GM20000 (cell line): ENCODE results near the gene CEP85.
"Not testable (repeated sequence)": the region's sequence is repeated elsewhere in the genome, so short reads cannot be mapped to it uniquely, and the experiment has no call there.

Experiments used
- DNase-seq: peaks from one replicate; pipeline ENCODE4 v3.0.0; 2012; ENCODE audit warnings: low spot score
- CTCF ChIP-seq: IDR thresholded peaks from 2 replicates; pipeline ENCODE4 v1.5.1; 2012; ENCODE audit warnings: mild to moderate bottlenecking, control low read depth; ENCODE audit errors: extremely low read depth, missing control alignments

Gene CEP85

GRCh38 chr1:26287811-26288210 lies 53.8 kb downstream of the CEP85 start:
- no peak for DNase-seq
- TF ChIP-seq CTCF, result no peak

- DNase-seq, result peak; percentile 55
- TF ChIP-seq CTCF, result no peak
Observed at GRCh38 chr1:26288311-26288941, 54.4 kb downstream of the CEP85 start.

- peak; percentile 77 for DNase-seq
- no peak for TF ChIP-seq CTCF
Observed at GRCh38 chr1:26289158-26290059, 55.4 kb downstream of the CEP85 start.

- TF ChIP-seq CTCF, result no peak
- DNase-seq, result no peak
Observed at GRCh38 chr1:26290122-26290881, 56.3 kb downstream of the CEP85 start.

- no peak for TF ChIP-seq CTCF
- peak; percentile 28 for DNase-seq
Observed at GRCh38 chr1:26290882-26291261, 56.9 kb downstream of the CEP85 start.

- DNase-seq, result no peak
- no peak for TF ChIP-seq CTCF
Observed at GRCh38 chr1:26291433-26291832, 57.4 kb downstream of the CEP85 start.

GRCh38 chr1:26291939-26292338 lies 57.9 kb downstream of the CEP85 start:
- TF ChIP-seq CTCF, result no peak
- DNase-seq, result no peak

- not testable (repeated sequence) for DNase-seq
Observed at GRCh38 chr1:26292735-26293134, 58.7 kb downstream of the CEP85 start.
